Activated T-helper 1 cell treated with anti-CD3 and anti-CD28 coated beads, Interleukin-2, amount 50 U/mL, for 16 hours (primary cell): Measurements from ENCODE around the gene SEMA3E.

Experiments
- DNase-seq, 2 donors: peaks; one replicate each; pipeline ENCODE4 v3.0.0-alpha.2; 2020; ENCODE audit warnings: low read depth in 1 of 2, low spot score in 1 of 2

SEMA3E gene

DNA sequence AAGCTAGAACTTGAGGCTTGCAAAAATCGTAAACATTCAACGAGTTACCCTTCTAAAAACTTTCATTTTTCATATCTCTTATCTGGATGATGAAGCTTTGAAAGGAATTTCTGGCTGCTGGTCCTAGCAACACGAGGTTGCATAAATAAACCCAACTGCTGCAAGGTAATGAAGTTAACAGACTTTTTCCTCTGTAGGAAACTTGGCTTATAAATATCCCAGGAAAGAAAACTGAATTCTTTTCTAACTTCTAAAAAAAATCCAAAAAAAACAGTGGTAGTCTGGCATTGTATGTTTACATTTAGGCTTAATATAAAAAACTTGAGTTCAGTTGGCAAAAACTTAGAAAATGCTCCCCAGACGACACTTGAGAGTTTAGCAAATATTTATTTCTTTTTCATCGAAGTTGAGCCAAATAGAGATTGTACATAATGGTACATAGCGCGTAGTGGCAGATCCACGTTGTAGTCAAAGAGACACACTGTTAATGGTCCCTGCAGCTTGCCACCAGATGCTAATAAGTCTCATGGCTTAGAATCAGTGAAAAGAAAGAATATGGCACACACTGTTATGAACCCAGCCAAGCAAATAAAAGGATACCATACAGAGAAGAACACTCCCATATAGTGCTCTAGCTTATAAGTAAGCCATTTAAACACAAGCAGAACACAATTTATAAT lies 285.9 kb downstream of the SEMA3E start:
- no peak for DNase-seq

GRCh38 chr7:83359108-83359507 lies 289.8 kb downstream of the SEMA3E start:
- DNase-seq, result no peak

DNA sequence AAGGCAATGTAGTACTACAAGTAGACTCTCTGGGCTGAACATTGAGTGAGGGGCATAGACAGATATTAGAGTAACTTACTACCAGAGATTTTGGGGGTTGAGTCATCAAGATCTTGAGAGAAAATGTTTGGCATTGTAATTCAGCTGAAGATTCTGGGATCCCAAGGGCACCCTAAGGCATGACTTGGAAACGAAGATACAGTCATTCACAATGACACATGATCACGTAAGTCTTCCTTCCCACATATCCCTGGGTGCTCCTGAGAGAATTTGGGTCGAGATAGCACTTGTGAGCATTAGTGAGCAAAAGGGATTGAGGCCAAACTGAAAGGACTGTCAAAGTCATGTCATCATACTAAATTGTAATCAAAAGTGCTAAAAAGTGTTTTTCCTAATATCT lies 293.8 kb downstream of the SEMA3E start:
- DNase-seq, result no peak

GRCh38 chr7:83347945-83348444 lies 300.9 kb downstream of the SEMA3E start:
- no peak for DNase-seq

DNA sequence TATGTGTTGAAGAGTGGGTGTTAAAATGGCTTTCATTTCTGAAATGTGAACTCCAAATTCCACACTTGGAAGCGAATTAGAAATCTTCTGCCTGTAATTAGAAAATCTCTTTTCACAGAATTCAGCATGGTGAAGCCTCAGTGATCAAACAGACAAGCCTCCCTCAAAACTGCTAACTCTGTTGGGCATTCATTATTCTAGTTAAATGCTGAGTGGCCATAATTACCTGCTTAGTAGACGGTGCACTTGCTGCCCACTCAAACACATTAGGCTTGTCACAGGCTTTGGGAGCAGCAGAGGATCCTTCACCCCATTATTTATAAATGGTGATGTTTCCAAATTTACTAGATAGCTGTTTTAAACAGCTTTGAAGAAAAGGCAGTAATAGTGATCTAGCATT lies 309.0 kb downstream of the SEMA3E start:
- no peak for DNase-seq

DNA sequence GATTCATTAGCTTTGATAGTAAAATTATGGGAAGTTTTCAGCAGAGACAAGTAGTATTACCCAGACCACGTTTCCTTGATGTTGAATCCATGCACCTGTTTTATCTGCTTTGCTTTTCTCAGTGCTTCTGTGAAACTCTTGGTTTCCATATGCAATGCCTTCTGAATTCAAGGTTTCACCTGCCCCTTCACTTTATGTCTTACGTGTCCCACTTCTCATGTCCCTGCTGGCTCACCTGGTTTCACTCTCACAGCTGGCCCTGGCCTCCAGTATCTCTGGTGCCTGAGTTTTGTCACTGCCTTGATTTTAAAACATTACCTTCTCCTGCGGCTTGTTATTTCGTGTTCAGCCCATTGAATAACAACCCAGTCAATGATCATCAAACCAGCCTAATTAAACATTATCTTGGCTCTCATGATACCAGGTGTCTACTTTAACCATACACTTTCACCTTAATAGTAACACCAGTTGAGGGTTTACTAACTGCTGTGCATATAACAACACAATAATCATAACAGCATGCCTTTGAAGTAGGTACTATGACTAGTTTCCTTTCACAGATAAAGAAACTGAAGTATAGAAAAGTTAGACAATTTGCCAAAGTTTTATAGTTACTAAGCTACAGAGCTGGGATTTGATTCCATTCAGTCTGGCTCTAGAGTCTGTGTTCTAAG lies 310.5 kb downstream of the SEMA3E start:
- DNase-seq, result no peak

DNA sequence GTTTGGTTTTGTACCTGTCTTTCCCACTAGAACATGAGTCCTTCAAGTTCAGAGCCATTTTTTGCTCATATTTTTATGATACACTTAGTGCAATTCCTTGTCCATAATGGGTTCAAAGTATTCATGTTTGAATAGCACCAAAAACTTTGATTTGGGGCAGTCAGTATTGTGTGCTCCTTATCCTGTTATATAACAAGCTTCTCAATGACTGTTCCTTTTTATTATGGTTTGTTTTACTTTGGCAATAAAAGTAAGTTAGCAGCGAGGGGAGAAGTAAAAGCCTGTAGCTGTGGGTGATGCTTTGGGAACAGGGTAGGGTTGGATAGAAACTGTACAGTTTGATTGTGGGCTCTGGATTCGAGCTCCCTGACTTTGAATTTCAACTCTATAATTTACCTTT lies 311.9 kb downstream of the SEMA3E start:
- no peak for DNase-seq

GRCh38 chr7:83326223-83326622 lies 322.7 kb downstream of the SEMA3E start:
- no peak for DNase-seq

DNA sequence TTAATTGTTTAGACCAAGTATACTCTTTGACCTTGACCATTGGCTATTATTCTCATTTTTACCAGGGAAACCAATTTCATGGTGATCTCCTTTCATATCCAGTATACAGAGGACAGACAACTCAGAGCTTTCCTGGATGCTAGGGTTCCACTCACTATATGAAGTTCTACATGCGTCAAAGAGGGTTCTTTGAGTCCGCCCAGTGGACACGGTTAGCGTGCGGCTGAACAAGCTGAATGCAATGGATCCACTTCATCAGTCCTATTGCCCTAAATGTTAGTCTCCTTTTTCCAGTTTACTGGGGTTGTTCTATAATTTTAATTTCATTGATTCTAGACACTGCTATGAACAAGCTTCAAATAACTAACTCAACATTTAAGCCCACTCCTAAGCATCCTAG lies 323.9 kb downstream of the SEMA3E start:
- no peak for DNase-seq

DNA sequence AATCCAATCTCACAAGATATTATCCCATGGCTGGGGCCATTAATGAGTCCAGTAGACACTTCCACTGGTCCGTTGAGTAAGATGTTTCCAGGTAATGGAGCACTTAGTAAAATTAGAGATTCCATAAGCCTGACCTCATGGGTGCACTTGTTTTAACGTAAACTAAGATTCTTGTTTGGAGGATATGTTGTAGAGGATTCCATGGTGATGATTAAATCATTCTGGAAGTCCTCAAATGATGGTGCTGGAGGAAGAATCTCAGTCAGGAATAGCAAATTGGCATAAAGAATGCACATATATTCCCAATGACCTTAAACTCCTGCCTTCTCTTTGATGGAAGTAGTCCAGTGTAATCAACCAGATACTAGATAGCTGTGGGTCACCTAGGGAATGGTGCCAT lies 324.3 kb downstream of the SEMA3E start:
- DNase-seq, result no peak

DNA sequence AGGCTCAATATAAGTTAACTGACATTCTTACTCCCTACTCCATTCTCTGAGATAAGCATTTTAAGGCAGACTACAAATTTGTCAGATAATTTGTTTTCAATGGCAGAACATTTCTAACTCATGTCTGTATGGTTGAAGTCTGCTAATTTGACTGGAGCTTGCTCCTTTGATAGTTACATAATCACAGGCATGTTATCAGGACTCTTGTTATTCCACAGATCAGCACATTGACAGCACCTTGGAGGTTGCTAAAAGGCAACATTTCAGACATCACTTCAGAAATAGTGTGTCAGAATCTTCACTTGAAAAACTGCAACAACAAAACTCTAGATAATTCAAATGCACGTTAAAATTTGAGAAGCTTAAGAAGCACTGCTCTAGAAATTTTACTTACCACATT lies 327.9 kb downstream of the SEMA3E start:
- DNase-seq, result no peak

GRCh38 chr7:83313931-83314330 lies 335.0 kb downstream of the SEMA3E start:
- DNase-seq, result no peak
